IPS-18c (cell line): ENCODE results near the gene METTL2A.
"Not testable (repeated sequence)": the region's sequence is repeated elsewhere in the genome, so short reads cannot be mapped to it uniquely, and the experiment has no call there.

Experiments
- H3K4me3 ChIP-seq: 2 replicates; pipeline ENCODE4 v1.7.0; 2013; ENCODE audit warnings: low read depth, mild to moderate bottlenecking, low read length, moderate library complexity; ENCODE audit not compliant: insufficient read depth
- H3K9me3 ChIP-seq: one replicate; pipeline ENCODE4 v1.6.1; 2013; ENCODE audit warnings: mild to moderate bottlenecking, low read length, moderate library complexity; ENCODE audit not compliant: control insufficient read depth, insufficient read depth

Gene METTL2A

GRCh38 chr17:62423647-62424461 is at the start of gene METTL2A:
METTL2A (plus strand) TSS chr17:62423897; CDS start chr17:62423903, 6 bp downstream.
- peak within 1 kb of the TSS; percentile 82 for H3K4me3 ChIP-seq
- H3K9me3 ChIP-seq: not testable (repeated sequence)

DNA sequence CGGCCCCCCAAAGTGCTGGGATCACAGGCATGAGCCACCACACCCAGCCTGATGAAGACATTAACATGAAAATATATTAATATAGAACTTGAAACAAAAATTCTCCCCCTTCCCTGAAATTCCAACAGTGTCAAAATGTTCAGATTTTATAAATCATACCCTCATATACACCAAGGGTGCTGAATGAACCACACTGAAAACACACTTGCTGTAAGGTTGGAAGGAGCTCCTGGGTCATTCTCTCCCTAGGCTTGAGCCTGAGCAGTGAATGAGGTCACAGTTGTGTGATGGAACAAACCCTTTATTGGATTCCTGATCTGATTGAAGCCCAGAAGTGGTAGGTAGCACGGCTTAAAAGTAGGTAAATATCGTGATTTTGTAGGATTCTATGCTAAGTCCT is 43.4 kb upstream of the METTL2A start, which contains the start of gene EFCAB3:
Gene EFCAB3, plus strand, starts transcription at position 301 of the 400 bp plus-strand sequence. CDS start 2,427 bp downstream, outside the sequence.
- peaks cover 2% of the 10 kb centered on the region for H3K9me3 ChIP-seq
- no peak within 1 kb of the TSS for H3K4me3 ChIP-seq

GRCh38 chr17:62381561-62381960 is 42.1 kb upstream of the METTL2A start:
- Histone ChIP-seq H3K9me3 (peaks cover 2% of the 10 kb centered on the region), H3K4me3 (no peak overlapping the region)

DNA sequence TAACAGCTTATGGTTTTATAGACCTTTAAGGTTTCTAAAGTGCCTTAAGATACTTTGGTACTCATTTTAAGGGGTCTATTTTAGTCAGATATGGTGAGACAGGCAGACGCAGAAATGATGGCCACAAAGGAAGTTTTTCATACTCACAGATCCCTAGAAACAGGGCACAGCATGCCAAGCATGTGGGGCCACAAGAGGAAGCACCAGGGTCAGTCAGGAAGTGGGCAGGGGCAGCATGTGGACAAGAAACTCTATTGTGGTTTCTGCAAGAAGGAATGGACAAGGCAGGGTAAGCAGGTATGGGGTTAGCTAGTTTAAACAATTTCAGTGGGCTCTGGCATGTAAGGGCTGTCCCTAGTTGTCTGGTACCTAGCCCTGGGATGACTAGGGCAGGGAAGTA is 34.8 kb upstream of the METTL2A start:
- H3K9me3 ChIP-seq: peaks cover 2% of the 10 kb centered on the region
- H3K4me3 ChIP-seq: no peak overlapping the region

DNA sequence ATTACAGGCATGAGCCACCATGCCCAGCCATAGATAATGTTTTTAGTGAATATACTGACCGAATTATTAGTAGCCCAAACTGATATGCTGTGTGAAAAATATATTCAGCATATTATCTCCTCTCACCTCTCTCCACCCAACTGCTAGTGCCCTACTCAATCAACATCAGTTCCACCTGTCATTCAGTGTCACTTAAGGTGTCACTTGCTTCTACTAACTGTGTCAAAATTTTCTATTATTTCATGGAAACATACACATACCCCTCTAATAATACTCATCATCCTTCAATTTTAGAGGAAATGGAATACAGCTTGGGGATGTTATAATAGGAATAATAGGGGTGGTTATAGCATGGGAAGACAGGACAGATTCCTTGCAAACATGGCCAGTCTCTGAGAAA is 30.8 kb upstream of the METTL2A start:
- Histone ChIP-seq H3K9me3 (no peaks in the 10 kb centered on the region), H3K4me3 (no peak overlapping the region)

GRCh38 chr17:62398891-62399290 is 24.8 kb upstream of the METTL2A start:
- H3K9me3 ChIP-seq: no peaks in the 10 kb centered on the region

GRCh38 chr17:62405451-62405850 is 18.2 kb upstream of the METTL2A start:
- Histone ChIP-seq H3K4me3 (no peak overlapping the region), H3K9me3 (no peaks in the 10 kb centered on the region)

More at GRCh38 chr17:62398891-62399290, 24.8 kb upstream of the METTL2A start:
- H3K4me3 ChIP-seq: no peak overlapping the region

GRCh38 chr17:62413090-62413489 is 10.6 kb upstream of the METTL2A start:
- H3K9me3 ChIP-seq: not testable (repeated sequence)

DNA sequence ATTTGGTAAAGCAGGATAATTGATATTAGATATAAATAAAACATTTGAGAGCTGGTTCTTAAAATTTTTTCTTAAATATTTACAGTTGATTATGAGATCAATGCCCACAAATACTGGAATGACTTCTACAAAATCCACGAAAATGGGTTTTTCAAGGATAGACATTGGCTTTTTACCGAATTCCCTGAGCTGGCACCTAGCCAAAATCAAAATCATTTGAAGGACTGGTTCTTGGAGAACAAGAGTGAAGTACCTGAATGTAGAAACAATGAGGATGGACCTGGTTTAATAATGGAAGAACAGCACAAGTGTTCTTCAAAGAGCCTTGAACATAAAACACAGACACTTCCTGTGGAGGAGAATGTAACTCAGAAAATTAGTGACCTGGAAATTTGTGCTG is 2.5 kb downstream of the METTL2A start:
- not testable (repeated sequence) for H3K9me3 ChIP-seq, H3K4me3 ChIP-seq

More at GRCh38 chr17:62413090-62413489, 10.6 kb upstream of the METTL2A start:
- H3K4me3 ChIP-seq: not testable (repeated sequence)

DNA sequence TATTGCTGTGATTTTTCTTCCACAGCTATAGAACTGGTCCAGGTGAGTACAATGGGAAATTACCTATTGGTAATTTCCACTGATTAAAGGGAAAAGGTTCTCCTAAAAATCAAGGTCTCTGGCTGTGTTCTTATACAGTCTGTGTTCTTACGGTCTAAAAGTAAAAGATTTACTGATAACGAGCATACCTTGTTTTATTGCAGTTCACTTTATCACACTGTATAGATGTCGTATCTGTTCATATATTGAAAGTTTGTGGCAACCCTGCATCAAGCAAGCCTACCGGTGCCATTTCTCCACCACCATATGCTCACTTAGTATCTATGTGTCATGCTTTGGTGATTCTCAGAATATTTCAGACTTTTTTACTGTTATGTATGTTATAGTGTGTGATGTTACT is 11.6 kb downstream of the METTL2A start:
- not testable (repeated sequence) for H3K4me3 ChIP-seq, H3K9me3 ChIP-seq

GRCh38 chr17:62441181-62441580 is 17.5 kb downstream of the METTL2A start:
- not testable (repeated sequence) for H3K4me3 ChIP-seq, H3K9me3 ChIP-seq

DNA sequence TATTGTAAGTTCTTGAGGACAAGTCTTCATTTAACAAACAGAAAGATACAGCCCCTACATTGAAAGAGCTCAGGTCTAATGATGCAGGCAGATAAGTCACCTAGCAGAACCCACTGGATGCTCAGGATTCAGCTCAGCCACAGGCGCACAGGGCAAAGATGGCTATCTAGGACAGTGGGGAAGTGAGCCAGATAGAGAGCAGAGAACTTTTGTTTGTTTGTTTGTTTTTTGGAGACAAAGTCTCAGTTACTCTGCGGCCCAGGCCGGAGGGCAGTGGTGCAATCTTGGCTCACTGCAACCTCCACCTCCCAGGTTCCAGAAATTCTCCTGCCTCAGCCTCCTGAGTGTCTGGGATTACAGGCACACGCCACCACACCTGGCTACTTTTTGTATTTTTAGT is 20.4 kb downstream of the METTL2A start:
- no peak overlapping the region for H3K4me3 ChIP-seq

GRCh38 chr17:62445791-62446190 is 22.1 kb downstream of the METTL2A start:
- not testable (repeated sequence) for H3K9me3 ChIP-seq, H3K4me3 ChIP-seq

More for the DNA sequence above, 20.4 kb downstream of the METTL2A start:
- no peaks in the 10 kb centered on the region for H3K9me3 ChIP-seq

DNA sequence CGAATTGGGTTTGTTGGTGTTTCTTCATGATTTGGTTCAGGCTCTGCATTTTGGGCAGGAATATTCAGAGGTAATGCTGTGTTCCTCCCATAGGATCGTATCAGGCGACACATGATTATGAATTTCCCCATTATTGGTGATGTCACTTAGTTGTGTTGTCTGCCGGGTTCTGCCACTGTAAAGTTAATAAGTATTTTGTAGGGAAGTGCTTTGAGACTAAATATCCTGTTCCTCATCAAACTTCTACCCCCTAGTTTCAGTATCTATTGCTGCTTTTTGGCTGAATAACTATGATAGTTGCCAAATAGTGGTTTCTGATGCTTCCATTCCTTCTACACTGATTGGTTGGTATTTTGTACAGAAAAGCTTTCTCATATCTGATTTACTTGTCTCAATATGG is 28.5 kb downstream of the METTL2A start:
- H3K4me3 ChIP-seq, H3K9me3 ChIP-seq: not testable (repeated sequence)

DNA sequence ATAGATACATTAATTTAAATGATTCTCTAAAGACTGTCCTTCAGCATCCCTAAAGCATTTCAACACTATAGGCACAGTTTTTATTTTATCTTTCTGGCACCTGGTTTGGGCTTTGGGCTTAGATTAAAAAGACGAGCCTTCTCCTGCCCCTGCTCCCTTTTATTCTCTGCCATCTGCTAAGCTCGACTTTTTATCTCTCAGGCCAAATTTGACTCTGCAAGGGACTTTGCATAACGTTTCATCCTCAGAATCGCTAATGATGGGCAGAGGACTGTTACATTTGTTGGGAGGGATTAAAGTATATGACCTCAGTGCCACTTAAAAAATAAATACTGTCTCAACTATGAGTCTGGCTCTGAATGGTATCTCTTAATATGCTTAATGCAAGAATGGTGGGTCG is 29.3 kb downstream of the METTL2A start:
- not testable (repeated sequence) for H3K4me3 ChIP-seq, H3K9me3 ChIP-seq

GRCh38 chr17:62453656-62454055 is 30.0 kb downstream of the METTL2A start:
- H3K9me3 ChIP-seq, H3K4me3 ChIP-seq: not testable (repeated sequence)

DNA sequence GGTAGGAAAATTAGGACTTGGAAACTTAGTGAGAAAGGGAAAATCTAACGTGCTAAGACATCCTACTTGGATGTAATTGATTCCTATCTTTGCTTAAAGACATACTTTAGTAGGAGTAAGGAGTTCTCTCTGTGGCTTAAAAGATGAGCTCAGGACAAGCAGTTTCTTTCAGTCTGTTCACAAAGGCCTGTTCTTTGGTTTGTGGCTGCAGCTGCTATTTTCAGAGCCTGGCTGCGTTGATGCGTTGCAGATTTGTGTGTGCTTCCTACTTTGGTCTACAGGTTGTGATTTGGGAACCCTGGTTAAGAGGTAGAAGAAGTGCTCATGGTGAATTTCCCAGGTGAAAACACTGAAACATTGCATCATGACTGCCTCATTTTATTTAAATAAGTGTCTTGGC is 30.4 kb downstream of the METTL2A start:
- H3K4me3 ChIP-seq, H3K9me3 ChIP-seq: not testable (repeated sequence)

- Histone ChIP-seq H3K4me3 (no peak overlapping the region), H3K9me3 (no peaks in the 10 kb centered on the region)
Measured at GRCh38 chr17:62456016-62456415, 32.3 kb downstream of the METTL2A start.

DNA sequence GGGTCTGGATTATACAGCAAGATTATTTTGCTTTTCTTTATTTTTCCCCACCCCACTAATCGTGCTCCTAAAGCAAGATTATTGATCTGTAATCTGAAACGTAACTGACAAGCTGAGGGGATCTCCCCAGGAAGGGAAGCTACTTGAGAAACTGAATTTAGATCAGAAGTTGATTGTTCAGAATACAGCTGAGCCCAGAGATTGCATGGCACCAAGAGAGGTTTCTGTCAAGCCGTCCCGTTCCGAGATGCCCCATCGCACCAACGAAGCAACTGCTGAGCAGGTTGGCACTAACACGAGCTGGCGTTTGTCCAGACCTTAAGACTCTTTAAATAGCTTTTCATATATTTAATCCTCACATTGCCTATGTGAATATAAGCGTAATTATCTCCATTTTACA is 34.8 kb downstream of the METTL2A start:
- not testable (repeated sequence) for H3K9me3 ChIP-seq, H3K4me3 ChIP-seq
